HG03159 (cell line): ENCODE results near the gene PRKCSH.

Experiments used
- ATAC-seq: cut with Tn5 transposase; IDR thresholded peaks from one replicate; pipeline ENCODE4 v1.9.1; 2021; ENCODE audit warnings: mild to moderate bottlenecking, moderate library complexity; ENCODE audit not compliant: unreplicated experiment

Gene PRKCSH

DNA sequence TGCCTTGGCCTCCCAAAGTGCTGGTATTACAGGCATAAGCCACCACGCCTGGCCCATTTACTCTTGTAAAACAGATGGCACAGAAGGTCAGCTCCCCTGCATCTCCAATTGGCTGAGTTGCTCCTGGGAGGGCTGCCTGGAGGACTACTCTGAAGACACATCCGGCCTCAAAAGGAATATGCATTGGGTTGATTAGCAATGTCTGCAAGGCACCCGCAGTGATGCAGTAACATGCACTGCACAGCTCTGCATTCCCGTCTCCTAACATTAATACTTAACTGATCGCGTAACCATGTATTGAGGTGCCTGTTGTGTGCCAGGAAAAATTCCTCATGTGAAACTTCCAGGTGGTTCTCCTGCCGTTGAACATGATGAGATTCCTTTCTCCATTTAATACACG is 40.4 kb downstream of the PRKCSH start:
- no peak for ATAC-seq

DNA sequence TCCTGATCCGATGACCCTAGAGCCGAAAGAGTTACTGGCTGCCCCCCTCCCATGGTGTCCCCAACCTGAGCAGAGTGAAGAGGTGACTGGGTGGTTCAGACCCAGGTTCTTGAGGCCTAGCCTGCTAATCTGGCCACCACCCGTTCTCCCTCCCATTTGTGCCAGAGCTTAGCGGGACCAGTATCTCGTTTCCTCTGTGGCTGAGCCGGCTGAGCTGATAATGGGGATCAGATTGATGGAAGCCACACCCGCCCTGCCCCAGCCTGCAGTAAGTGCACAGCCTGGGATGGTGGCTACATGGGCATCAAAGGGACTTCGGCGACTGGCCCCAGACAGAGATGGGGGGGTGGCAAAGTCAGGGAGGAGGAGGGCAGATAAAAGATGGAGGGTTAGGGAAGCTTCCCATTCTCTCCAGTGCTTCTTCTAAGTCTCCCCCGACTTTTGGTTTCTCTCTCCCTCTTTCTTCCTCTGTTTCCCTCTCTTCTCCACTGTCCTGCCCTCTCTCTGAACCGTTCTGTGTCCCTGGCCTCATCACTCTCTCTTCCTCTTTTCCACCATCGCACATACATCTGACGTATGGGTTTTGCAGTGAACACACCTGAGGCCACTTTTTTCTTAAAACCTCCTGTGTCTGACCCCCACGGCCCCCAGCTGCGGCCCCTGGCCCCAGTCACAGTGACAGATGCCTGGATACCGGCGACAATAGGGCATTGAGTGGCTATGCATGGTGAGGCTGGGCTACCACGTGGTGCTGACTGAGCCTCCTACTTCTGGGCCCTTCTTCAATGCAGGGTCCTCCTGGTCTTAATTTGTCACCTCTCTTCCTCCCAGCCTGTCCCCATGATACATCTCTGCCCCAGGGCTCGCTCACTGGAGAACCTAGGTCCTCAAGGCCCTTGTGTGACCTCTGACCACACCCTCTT is 43.0 kb downstream of the PRKCSH start:
- ATAC-seq = no peak

DNA sequence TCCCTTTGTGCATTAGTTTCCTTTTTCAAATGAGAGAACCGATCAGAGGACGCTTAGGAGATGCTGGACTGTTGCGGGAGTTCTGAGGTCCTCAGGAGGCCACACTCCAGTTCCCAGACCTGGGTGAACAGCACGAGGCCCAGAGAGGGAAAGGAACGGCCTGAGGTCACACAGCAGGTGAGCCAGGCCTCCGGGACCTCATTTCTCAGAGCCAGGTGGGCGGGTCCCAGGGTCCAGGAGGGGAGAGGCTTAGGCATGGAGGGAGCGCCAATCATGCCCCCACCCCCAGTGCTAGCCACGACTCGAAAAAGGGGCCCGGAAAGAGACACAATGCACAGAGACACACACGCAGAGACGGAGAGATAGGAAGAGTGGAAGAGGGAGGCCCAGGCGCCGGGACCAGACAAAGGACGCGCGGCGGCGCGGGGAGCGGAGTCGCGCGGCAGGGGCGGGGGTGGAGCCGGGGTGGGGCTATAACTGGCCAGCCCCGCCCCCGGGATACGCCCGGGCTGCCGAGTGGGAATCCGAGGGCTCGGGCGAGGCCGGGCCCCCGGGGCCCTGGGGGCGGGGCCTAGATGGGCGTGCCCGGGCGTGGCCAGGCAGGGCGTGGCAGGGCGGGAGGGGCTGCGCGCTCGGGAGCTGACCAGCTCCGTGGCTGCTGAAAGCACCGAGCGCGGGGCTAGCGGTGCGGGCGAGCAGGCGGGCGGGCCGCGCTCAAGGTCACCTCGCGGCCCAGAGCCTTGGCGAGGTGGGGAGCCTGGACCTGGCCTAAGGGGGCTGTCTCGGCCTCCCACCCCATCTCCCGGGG is 43.9 kb downstream of the PRKCSH start:
- no peak for ATAC-seq

DNA sequence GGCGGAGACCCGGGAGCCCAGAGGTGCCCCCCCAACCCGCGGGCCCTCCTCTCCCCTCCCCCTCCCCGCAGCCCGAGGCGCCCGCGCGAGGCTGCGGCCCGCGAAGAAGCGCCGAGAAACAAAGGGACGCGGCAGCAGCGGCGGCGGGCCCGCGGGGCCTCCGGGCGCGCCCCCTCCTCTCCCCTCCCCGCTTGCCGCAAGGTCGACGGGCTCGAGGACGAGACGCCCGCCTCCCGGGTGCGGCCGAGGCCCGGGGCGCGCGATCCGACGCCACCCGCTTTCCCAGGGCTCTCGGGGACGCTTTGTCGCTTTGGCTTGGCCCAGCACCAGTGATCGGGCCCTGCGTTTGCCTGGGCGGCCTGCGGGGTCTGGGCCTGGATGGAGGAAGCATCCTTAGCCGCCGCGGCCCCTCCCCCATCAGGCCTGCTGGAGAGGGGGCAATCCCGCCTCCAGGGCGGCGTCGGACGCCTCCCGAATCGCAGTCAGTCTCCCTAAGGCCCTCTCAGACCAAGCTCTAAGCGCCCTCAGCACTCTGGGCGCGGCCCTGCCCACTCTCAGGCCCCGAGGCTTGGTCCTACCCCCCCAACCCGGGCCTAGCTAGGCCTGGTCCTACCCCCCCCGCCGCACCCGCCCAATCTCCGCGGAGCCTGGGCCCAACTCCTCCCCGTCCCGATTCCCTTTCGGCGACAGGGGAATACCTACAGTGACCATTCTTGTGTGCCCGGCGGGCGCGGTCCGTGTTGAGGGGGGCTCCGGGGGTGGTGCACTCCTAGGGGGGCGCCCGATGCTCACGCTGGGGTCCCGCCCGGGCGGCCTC is 44.7 kb downstream of the PRKCSH start:
- ATAC-seq = no peak

GRCh38 chr19:11480715-11481533 is 45.5 kb downstream of the PRKCSH start, which contains the start of gene ELAVL3:
ELAVL3 (minus strand) TSS chr19:11481046; CDS start chr19:11480608, 438 bp downstream.
- no peak for ATAC-seq

- ATAC-seq = peak; percentile 34
Measured at GRCh38 chr19:11481534-11482383, 46.3 kb downstream of the PRKCSH start.

DNA sequence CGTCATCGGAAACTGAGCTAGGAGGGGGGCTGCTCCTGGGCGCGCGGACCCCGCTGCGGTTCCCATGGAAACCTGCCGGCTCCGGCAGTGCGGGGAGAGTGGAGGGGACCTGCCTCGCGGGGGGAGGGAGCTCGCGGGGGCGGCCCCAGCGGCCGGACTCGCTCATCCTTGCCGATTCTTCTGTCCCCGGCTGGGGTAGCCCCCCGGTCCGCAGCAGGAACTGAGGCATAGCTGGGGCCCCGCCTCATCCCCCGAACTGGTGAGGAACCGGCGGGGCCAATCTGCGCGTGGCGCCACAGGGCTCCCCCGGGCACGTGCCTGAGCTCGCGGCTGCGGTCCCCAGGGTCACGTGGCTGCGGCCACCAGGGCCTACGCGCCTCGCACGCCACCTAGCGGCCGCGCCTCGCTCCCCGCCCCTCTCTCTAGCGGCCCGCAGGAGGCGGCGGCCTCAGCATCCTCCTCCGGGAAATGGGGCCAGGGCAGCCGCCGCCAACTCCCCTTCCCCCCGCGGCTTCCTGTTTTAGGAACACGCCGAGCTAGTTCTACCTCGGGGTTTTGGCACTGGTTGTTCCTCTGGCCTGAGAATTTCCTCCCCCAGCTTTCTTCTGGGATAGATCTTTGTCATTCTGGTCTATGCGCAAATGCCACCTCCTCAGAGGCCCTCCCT is 47.1 kb downstream of the PRKCSH start:
- peak; percentile 64 for ATAC-seq

DNA sequence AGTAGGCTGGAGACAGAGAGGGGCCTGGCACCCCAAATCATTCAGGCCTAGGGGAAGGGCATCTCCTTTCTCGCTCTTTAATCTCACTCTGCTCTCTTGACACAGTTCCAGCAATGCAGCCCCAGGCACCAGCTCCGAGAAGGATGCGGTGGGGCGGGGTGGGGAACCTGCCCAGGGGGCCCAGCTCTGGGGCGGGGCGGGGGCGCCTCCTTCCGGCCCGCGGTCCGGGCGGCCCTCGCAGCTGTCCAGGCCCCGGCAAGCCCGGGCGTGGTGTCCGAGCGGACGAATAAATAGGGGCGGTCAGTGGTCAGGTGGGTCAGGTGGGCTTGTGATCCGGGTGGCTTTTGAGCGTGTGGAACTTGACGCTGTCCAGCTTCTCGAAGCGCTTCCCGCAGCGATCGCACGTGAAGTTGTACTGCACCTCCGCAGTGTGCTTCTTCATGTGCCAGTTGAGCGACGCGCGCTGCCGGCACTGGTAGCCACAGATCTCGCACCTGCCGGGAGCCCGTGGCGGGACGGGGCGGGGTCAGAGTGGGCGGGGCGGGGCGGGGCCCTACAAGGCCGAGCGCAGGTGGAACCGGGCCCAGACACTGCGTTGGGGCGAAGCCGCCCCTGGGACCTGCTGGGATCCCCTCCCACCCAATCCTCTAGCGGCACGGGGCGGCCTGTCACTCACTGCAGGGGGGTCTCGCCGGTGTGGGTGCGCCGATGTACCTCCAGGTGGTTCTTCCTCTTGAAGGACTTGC is 48.1 kb downstream of the PRKCSH start:
- no peak for ATAC-seq

- no peak for ATAC-seq
Measured at GRCh38 chr19:11485245-11485837, 49.9 kb downstream of the PRKCSH start.

- ATAC-seq = no peak
Measured at GRCh38 chr19:11486661-11487503, 51.4 kb downstream of the PRKCSH start.

GRCh38 chr19:11489378-11489777 is 53.9 kb downstream of the PRKCSH start:
- no peak for ATAC-seq

DNA sequence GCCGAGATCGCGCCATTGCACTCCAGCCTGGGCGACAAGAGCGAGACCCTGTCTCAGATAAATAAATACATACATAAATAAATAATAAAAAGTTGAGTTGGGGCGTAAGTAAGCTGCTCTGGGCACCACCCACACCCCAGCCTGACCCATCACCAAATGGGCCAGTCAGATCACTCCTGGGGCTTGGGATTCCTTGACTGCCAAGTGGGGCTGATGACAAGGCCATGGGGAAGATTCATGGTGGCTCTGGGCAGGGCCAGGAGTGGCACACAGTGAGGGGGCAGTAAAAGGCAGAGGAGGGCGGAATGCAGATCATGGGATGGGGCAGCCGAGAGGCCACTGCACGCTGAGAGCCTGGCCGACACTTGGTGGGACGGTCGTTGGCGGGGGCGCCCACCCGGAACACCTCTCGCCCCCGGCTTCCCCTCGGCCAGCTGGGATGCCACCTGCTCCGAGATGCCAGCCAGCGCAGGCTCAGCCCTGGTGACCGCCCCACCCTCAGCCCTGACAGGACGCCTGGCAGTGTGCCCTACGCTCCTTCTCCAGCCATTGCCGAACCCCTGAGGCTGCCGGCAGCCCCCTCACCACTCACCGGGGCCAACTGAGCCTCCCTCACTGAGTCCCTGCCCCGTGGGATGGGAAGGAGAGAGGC is 59.3 kb downstream of the PRKCSH start:
- ATAC-seq = no peak

GRCh38 chr19:11495481-11495880 is 60.0 kb downstream of the PRKCSH start:
- no peak for ATAC-seq

DNA sequence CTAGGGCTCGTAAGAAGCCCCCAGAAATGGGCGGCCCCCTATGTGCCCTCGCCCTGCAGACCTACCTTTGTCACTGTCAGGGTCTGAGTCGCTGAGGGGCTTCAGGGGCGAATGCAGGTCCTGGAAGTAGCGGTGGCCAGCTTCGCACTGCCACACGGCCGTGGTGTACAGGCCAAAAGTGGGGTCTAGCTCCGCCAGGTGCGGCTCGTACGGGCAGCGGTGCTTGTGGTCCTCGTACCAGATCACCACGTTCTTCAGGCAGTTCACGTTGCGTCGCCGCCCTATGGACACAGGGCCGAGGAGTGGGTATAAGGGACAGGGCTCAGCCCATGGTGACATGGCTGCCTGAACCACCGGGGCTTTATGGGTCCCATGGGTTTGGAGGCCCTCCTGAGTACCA is 60.5 kb downstream of the PRKCSH start:
- no peak for ATAC-seq

DNA sequence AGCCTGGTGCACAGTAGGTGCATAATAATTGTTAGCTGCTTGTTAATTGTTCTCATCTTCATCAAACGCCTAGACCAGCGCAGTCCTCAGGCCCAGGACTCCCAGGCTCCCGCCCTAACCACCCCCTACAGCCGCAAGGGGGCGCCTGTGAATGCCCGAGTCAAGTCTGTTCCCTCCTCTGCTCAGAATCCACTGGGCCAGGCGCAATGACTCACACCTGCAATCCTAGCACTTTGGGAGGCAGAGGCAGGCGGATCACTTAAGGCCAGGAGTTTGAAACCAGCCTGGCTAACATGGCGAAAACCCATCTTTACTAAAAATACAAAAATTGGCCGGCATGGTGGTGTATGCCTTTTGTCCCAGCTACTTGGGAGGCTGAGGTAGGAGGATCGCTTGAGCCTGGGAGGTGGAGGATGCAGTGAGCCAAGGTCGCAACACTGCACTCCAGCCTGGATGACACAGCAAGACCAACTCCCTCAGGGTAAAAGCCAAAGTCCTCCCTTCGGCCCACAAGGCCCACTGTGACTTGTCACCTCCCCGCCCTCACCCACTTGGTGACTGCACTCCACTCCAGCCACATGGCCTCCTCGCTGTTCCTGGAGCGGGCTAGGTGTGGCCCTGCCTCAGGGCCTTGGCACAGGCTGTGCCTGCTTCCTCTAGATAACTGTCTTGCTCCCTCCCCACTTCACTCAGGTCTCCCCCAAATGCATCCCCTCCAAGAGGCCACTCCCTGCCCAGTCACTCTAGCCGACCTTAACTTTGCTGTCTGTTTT is 61.1 kb downstream of the PRKCSH start:
- no peak for ATAC-seq
